ES-I3 (cell line): ENCODE measurements around the gene CCDC187.

ENCODE experiments used
- H3K36me3 ChIP-seq: 2 replicates; pipeline ENCODE4 v1.6.1; 2013; ENCODE audit warnings: mild to moderate bottlenecking, low read length, control low read depth, moderate library complexity; ENCODE audit not compliant: insufficient read depth
- H3K4me1 ChIP-seq: 2 replicates; pipeline ENCODE4 v1.6.1; 2013; ENCODE audit warnings: mild to moderate bottlenecking, control low read depth, low read length; ENCODE audit not compliant: insufficient read depth
- H3K9ac ChIP-seq: 2 replicates; pipeline ENCODE4 v1.6.1; 2013; ENCODE audit warnings: low read depth, mild to moderate bottlenecking, low read length, moderate library complexity
- H3K9me3 ChIP-seq: 2 replicates; pipeline ENCODE4 v1.6.1; 2013; ENCODE audit warnings: mild to moderate bottlenecking, low read length, moderate library complexity; ENCODE audit not compliant: control insufficient read depth, insufficient read depth

The CCDC187 gene

DNA sequence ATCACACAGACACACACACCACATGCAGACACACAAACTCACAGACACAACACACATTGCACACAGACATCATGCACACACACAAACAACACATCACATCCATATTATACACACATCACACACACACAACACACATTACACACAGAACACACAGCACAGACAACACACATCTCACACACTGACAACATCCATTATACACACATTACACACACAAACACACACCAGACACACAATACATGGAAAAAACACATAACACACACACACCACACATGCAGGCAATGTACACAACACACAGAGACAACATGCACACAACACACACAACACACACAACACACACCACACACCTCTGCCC is 4.8 kb upstream of the CCDC187 start:
- no peaks in the 10 kb centered on the region for H3K36me3 ChIP-seq
- no peak overlapping the region; the same call in 1 of the 2 replicates for H3K9ac ChIP-seq
- H3K9me3 ChIP-seq, result no peaks in the 10 kb centered on the region
- no peaks in the 10 kb centered on the region; the same call in 1 of the 2 replicates for H3K4me1 ChIP-seq

DNA sequence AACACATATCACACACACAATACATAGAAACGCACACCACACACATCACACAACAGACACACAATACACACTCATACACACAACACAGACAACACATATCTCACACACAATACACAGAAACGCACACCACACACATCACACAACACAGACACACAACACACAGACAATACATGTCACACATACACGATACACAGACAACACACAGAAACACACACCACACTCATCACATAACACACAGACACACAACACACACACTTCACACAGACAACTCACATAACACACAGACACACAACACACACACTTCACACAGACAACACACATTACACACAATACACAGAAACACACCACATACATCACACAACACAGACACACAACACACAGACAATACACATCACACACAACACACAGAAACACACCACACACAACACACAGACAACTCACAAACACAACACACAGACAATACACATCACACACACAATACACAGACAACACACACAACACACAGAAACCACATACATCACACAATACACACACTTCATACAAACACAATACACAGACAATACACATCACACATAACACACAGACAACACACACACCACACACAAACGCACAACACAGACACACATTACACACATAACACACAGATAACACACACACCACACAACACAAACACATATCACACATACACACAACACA is 4.3 kb upstream of the CCDC187 start:
- Histone ChIP-seq H3K9me3 (no peaks in the 10 kb centered on the region), H3K9ac (no peak overlapping the region), H3K36me3 (no peaks in the 10 kb centered on the region), H3K4me1 (no peaks in the 10 kb centered on the region; the same call in 1 of the 2 replicates)

DNA sequence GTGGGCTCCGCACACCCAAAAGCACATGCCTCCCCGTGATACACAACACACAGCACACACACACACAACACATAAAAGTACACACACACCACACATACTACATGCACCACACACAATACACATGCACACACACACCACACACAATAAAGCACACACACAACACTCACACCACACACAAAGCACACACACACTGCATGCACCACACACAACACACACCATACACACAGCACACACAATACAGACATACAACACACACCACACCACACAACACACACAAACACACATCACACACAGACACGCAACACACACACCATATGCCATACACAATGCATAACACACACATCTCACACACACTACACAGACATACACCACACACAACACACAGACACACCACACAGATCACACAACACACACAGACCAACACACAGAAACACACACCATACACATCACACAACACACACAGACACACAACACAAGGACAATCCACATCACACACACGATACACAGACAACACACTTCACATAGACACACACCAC is 3.4 kb upstream of the CCDC187 start:
- no peaks in the 10 kb centered on the region; the same call in 1 of the 2 replicates for H3K4me1 ChIP-seq
- no peaks in the 10 kb centered on the region for H3K9me3 ChIP-seq
- H3K9ac ChIP-seq, result no peak overlapping the region
- H3K36me3 ChIP-seq, result no peaks in the 10 kb centered on the region

DNA sequence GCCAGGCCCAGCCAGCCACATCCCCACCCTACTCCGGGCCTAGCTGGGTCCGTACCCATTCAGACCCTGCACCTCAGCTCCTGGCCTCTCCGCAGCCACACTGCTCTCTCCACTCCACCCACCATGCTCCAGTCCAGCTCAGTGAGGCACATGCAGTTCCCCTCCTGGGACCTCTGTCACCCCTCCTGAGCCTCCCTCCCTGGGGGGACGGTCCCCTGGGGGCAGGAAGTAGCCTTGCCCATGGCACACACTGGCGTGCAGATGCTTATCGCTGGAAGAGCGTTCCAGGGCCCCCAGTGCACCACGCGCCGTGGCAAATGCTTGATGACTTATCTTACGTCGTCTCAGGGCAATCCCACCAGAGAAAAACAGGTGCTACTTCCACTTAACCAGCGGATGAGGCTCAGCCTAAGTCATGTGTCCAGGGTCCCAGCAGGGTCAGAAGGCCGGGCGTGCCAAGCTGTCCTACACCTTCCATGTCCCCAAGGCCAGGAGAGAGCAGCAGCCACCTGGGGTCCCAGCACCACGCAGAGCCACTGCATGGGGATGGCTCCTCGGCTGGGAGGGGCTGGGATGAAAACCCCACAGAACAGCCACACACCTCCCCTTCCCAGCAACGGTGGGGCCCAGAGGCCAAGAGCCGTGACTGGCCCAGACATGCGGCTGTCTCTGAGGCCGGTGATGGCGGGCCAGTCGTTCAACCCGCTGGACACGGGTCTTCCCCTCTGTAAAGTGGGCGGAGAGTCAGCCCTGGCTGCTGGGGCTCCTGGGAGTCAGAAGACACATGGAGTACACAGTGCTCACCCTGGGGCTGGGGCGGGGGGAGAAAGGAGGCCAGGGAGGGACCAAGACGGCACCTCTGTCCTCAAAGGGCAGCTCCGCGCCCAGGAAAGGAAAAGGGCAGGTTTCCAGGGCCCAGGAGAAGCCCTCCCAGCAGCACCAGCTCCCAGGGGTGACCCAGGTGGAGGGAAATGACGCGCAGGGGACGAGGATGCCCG is 2.6 kb upstream of the CCDC187 start:
- Histone ChIP-seq H3K36me3 (no peaks in the 10 kb centered on the region), H3K9ac (no peak overlapping the region), H3K4me1 (no peaks in the 10 kb centered on the region; the same call in 1 of the 2 replicates), H3K9me3 (no peaks in the 10 kb centered on the region)

DNA sequence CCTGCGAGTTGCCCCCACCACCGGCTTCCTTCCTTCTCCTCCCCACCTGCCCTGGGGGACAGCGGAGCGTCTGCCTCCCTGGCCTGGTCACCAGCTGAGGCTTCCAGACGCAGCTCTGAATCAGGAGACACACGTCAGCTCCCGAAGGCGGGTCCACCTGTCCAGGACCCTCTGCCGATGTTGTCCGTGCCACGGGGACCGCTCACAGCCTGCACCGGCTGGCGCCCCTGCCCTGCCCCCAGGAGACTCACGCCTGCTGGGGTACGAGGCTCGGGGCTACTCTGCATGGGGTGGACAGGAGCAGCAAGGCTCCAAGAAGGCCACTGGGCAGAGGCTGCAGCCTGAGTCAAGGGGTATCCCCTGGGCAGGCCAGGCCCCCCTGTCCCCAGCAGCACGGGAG is 1.9 kb upstream of the CCDC187 start:
- no peaks in the 10 kb centered on the region for H3K4me1 ChIP-seq
- no peaks in the 10 kb centered on the region for H3K9me3 ChIP-seq
- H3K9ac ChIP-seq, result no peak overlapping the region
- H3K36me3 ChIP-seq, result no peaks in the 10 kb centered on the region

DNA sequence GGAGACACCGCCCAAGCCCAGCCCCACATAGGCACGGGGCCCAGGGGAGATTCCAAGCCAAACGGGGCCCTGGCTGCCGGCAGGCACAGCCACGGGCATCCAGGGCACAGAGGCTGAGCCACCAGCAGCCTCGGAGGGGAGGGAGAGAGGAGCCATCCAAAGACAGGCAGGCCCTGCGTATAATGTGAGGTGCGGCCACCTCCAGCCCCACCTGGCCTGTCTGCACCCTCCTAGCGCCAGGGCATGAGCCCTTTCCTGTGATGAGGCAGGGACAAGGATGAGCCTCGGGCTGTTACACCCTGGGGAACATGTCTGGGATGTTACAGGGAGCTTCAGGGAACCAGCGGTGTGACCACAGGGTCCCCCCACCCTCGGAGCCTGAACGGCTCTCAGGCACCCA is 1.1 kb upstream of the CCDC187 start:
- no peak overlapping the region for H3K9ac ChIP-seq
- no peaks in the 10 kb centered on the region for H3K9me3 ChIP-seq
- H3K36me3 ChIP-seq, result no peaks in the 10 kb centered on the region
- H3K4me1 ChIP-seq, result no peaks in the 10 kb centered on the region

DNA sequence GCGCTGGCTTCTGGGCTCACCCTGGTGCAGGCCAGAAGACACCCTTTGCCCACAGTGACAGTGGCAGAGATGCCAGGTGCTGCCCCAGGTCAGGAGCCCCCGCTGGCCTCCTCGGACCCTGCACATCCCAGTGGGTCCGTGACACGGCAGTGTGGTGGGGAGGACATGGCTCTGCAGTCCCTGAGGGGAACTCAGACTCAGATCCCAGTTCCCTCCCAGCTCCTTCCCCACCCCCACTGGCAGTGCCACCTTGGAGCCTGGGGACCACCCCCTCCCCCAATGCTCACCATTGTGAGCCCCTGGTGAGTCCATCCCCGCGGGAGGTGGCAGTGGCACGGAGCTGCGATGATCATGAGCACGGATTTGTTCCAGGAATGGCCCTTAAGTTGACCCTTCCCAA is 562 bp upstream of the CCDC187 start:
- Histone ChIP-seq H3K36me3 (no peaks in the 10 kb centered on the region), H3K9me3 (no peaks in the 10 kb centered on the region), H3K9ac (no peak overlapping the region), H3K4me1 (no peaks in the 10 kb centered on the region)

DNA sequence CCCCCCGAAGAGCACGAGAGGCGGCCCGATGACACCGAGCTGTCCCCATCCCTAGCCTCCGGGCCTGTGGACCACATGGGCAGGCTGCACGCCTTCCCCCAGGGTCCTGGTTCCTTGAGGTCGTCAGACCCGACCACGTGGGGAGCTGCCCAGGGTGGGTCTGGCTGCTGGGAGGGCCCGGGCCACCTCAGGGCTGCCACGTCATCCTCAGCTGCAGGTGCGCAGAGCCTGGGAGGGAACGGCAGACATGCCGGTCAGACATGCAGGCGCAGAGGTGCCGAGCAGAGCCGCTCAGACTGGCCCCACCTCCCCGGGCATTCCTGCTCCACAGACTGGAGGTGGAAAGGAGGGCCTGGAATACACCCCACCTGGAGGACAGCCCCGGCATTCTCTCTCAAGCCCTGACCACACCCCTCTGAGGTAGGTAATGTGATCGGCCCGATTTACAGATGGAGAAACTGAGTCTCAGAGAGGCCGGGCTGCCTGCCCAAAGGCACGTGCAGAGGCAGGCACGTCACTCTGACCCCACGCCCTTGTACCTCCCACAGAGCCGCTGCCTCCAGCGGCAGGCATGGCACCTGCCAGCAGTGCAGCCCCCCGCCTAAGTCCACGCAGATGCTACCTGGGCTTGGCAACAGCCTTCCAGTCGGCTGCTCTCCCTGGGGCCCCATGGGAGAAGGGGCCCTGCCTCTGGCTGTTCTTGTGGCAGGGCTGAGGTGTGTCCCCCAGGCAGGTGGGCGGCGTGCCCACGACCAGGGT is 649 bp downstream of the CCDC187 start:
- Histone ChIP-seq H3K36me3 (no peaks in the 10 kb centered on the region), H3K9me3 (no peaks in the 10 kb centered on the region)

DNA sequence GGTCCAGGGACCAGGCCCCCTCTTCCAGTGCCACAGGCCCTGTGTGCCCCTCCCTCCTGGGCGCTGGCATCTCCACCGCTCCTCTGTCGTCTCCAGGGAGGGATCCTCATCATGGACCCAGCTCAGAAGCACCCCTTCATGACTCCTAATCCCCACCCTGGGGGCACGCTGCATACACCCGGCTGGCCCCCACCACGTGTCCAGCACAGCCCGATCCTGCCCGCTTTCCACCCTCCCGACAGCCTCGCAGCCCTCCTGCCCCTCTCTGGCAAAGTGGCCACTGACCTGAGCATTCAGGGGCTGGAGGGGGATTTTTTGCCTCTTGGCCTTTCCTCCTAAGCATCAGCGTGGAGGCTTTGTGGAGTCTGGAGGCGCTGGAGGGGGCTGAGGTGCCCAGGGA is 1.4 kb downstream of the CCDC187 start:
- Histone ChIP-seq H3K4me1 (no peaks in the 10 kb centered on the region), H3K9me3 (no peaks in the 10 kb centered on the region), H3K36me3 (no peaks in the 10 kb centered on the region), H3K9ac (no peak overlapping the region)

More for the DNA sequence above, 649 bp downstream of the CCDC187 start:
- H3K9ac ChIP-seq, result no peak overlapping the region
- H3K4me1 ChIP-seq, result no peaks in the 10 kb centered on the region

DNA sequence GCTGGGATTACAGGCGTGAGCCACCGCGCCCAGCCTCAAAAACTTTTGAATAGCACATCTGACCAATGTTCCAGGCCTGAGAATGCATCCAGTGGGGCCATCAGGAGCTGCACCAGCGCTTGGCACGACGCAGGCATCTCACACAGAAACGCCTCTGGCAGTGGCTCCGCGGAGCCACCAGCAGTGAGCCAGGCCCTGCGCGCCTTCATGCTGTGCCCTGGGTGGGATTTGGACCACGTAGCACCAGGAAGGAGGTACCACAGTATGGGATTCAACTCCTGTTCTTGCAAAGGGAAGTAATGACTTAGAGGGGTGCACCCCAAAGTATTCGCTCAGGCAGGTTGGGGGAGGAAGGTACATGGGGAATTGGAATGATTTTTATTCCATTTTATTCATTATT is 3.0 kb downstream of the CCDC187 start:
- Histone ChIP-seq H3K9me3 (no peaks in the 10 kb centered on the region), H3K9ac (no peak overlapping the region), H3K4me1 (no peaks in the 10 kb centered on the region), H3K36me3 (no peaks in the 10 kb centered on the region)

DNA sequence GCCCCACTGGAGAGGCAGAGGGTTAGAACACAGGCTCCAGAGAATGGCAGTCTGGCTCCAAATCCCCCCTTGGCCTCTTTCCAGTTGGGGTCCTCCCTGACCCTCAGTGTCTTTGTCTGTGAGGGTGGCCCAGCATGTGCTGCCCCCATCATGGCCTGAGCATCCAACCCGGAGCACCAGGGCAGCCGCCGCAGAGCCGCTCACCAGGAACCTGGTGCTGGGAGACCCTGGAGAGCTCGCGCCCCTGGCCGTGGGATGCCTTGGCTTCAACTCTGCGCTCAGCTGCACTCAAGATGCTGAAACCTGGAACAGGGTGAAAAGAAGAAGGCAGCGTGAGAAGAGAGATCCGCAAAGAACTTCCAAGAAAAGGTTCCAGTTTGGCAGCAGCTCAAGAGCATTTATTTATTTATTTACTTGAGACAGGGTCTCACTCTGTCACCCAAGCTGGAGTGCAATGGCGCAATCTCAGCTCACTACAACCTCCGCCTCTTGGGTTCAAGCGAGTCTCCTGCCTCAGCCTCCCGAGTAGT is 3.8 kb downstream of the CCDC187 start:
- Histone ChIP-seq H3K4me1 (no peaks in the 10 kb centered on the region), H3K9ac (no peak overlapping the region), H3K9me3 (no peaks in the 10 kb centered on the region), H3K36me3 (no peaks in the 10 kb centered on the region)

DNA sequence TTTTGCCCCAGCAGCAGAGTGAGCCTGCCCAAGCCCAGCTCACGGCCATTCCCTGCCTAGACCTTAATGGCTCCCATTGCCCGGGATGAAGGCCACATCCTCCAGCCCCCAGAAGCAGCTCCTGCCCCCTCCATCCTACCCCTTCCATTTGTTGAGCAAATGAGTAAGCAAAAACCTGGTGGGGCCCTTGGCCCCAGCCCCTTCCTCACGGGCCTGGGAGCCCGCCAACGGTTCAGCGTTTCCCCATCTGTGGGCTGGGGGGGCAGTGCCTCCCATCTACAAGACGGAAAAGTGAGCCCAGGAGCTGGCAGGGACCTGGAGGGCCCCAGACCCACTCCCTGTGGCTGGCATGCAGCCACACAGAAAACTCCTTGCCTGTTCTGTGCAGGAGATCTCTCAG is 4.4 kb downstream of the CCDC187 start:
- no peak overlapping the region for H3K9ac ChIP-seq
- H3K4me1 ChIP-seq, result no peaks in the 10 kb centered on the region
- no peaks in the 10 kb centered on the region for H3K36me3 ChIP-seq
- H3K9me3 ChIP-seq, result no peaks in the 10 kb centered on the region

DNA sequence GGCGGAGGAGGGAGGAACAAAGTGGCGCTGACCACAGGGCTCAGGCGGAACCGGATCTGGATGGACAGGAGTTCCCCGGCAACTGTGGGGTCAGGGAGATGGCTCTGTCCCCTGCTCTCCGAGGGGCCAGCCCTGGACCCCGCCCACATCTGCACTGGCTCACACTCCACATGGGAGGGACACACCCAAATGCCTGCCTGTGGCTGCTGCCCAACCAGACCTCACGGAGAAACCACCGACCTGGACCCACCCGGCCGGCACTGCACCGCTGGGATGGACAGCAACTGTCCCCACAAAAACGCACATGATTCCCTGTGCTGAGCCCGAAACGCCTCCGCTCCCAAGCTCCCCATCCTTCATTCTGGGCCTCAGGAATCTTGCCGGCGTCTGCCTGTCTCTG is 4.8 kb downstream of the CCDC187 start:
- Histone ChIP-seq H3K4me1 (no peaks in the 10 kb centered on the region), H3K36me3 (no peaks in the 10 kb centered on the region), H3K9me3 (no peaks in the 10 kb centered on the region), H3K9ac (no peak overlapping the region)
